Natural killer cell treated with Interleukin-12 subunit alpha and Interleukin-12 subunit beta and Interleukin-15 and Interleukin-18, amount 100 ng/mL, for 72 hours (primary cell): ENCODE results near the gene CDK8. TPM values are rescaled to one million over a fixed set of nuclear protein-coding genes. Genes with fewer than 3 reads are reported as not detected.
"Not testable (repeated sequence)": the region's sequence is repeated elsewhere in the genome, so short reads cannot be mapped to it uniquely, and the experiment has no call there.

ENCODE experiments used
- ATAC-seq, 2 donors: fragments of 150-1000 bp; cut with Tn5 transposase in 1 of 2; sonication (Bioruptor Pico), chemical (Tn5 transposase) in 1 of 2; 2 replicates each; pipeline ENCODE4 v1.10.0; 2021
- DNase-seq: peaks from one replicate; pipeline ENCODE4 v3.0.0; 2022; ENCODE audit warnings: low spot score
- H3K27ac Mint-ChIP-seq, 2 donors: 1 replicate in 1 of 2; 2 replicates in 1 of 2; pipeline ENCODE4 v1.8.0; 2022; ENCODE audit warnings: mixed read lengths in 2 of 2, mild to moderate bottlenecking in 1 of 2, moderate library complexity in 1 of 2
- H3K27me3 Mint-ChIP-seq, 2 donors: 1 replicate in 1 of 2; 2 replicates in 1 of 2; pipeline ENCODE4 v1.8.0; 2022; ENCODE audit warnings: mixed read lengths in 2 of 2
- H3K36me3 Mint-ChIP-seq: one replicate; pipeline ENCODE4 v1.8.0; 2022; ENCODE audit warnings: mixed read lengths
- H3K4me1 Mint-ChIP-seq, 2 donors: 1 replicate in 1 of 2; 2 replicates in 1 of 2; pipeline ENCODE4 v1.8.0; 2022; ENCODE audit warnings: low read depth in 2 of 2, mixed read lengths in 2 of 2, mild to moderate bottlenecking in 1 of 2
- H3K4me3 Mint-ChIP-seq: one replicate; pipeline ENCODE4 v1.8.0; 2022; ENCODE audit warnings: mixed read lengths
- H3K9me3 Mint-ChIP-seq: 2 replicates; pipeline ENCODE4 v1.8.0; 2022; ENCODE audit warnings: mixed read lengths
- total RNA-seq, 2 donors: library from RNA; stranded (reverse); gene quantifications; one replicate each; pipeline ENCODE4 v1.2.3, GENCODE V29; 2022

Gene CDK8
- total RNA-seq, 2 donors from 2014 or later = 16.3 to 17.0 TPM

GRCh38 chr13:26228096-26228495, 25.8 kb upstream of the CDK8 start:
- H3K36me3 Mint-ChIP-seq = no peaks in the 10 kb centered on the region
- ATAC-seq (no peak), DNase-seq (no peak)
- no peak overlapping the region for H3K4me3 Mint-ChIP-seq
- H3K27me3 Mint-ChIP-seq = peaks cover 7 to 12% of the 10 kb centered on the region in 2 donors
- peaks cover 5% of the 10 kb centered on the region in 2 donors for H3K4me1 Mint-ChIP-seq
- no peak overlapping the region for H3K27ac Mint-ChIP-seq
- H3K9me3 Mint-ChIP-seq = peaks cover 4% of the 10 kb centered on the region

- Mint-ChIP-seq H3K9me3 (no peaks in the 10 kb centered on the region), H3K4me1 (no peaks in the 10 kb centered on the region), H3K27ac (no peak overlapping the region), H3K4me3 (no peak overlapping the region), H3K27me3 (peaks cover 7 to 12% of the 10 kb centered on the region in 2 donors), H3K36me3 (no peaks in the 10 kb centered on the region)
- DNase-seq = no peak
- ATAC-seq = peak in 1 of 2 donors; percentile 8
Observed at GRCh38 chr13:26229080-26229615, 24.8 kb upstream of the CDK8 start.

- ATAC-seq = no peak
- no peaks in the 10 kb centered on the region for H3K4me1 Mint-ChIP-seq
- no peak overlapping the region for H3K4me3 Mint-ChIP-seq
- peaks cover 12 to 14% of the 10 kb centered on the region in 2 donors for H3K27me3 Mint-ChIP-seq
- no peak for DNase-seq
- H3K27ac Mint-ChIP-seq = no peak overlapping the region
- no peaks in the 10 kb centered on the region for H3K36me3 Mint-ChIP-seq
- no peaks in the 10 kb centered on the region for H3K9me3 Mint-ChIP-seq
Observed at GRCh38 chr13:26230703-26231102, 23.2 kb upstream of the CDK8 start.

GRCh38 chr13:26236296-26236695, 17.6 kb upstream of the CDK8 start:
- Mint-ChIP-seq H3K36me3 (no peaks in the 10 kb centered on the region), H3K27ac (no peak overlapping the region), H3K9me3 (no peaks in the 10 kb centered on the region), H3K4me3 (no peak overlapping the region), H3K27me3 (peaks cover 10 to 24% of the 10 kb centered on the region in 2 donors), H3K4me1 (no peaks in the 10 kb centered on the region)
- ATAC-seq = no peak
- no peak for DNase-seq

GRCh38 chr13:26246154-26246553, 7.8 kb upstream of the CDK8 start:
- DNase-seq (no peak), ATAC-seq (no peak)
- H3K27ac Mint-ChIP-seq = no peak overlapping the region
- no peaks in the 10 kb centered on the region for H3K4me1 Mint-ChIP-seq
- no peak overlapping the region for H3K4me3 Mint-ChIP-seq
- H3K9me3 Mint-ChIP-seq = no peaks in the 10 kb centered on the region
- H3K27me3 Mint-ChIP-seq = peaks cover 9% of the 10 kb centered on the region in 2 donors
- H3K36me3 Mint-ChIP-seq = no peaks in the 10 kb centered on the region

GRCh38 chr13:26247011-26247410, 6.9 kb upstream of the CDK8 start:
- H3K27ac Mint-ChIP-seq = no peak overlapping the region
- no peak overlapping the region for H3K4me3 Mint-ChIP-seq
- DNase-seq (no peak), ATAC-seq (no peak)
- no peaks in the 10 kb centered on the region for H3K9me3 Mint-ChIP-seq
- H3K36me3 Mint-ChIP-seq = no peaks in the 10 kb centered on the region
- no peaks in the 10 kb centered on the region for H3K4me1 Mint-ChIP-seq
- peaks cover 9% of the 10 kb centered on the region in 2 donors for H3K27me3 Mint-ChIP-seq

- H3K36me3 Mint-ChIP-seq = no peaks in the 10 kb centered on the region
- H3K4me1 Mint-ChIP-seq = no peaks in the 10 kb centered on the region
- DNase-seq = no peak
- H3K27me3 Mint-ChIP-seq = peaks cover 9% of the 10 kb centered on the region in 2 donors
- H3K4me3 Mint-ChIP-seq = no peak overlapping the region
- H3K9me3 Mint-ChIP-seq = no peaks in the 10 kb centered on the region
- H3K27ac Mint-ChIP-seq = no peak overlapping the region
- peak in 1 of 2 donors; percentile 40 for ATAC-seq
Observed at GRCh38 chr13:26247608-26248007, 6.3 kb upstream of the CDK8 start.

GRCh38 chr13:26249551-26249950, 4.4 kb upstream of the CDK8 start:
- peaks cover 3 to 8% of the 10 kb centered on the region in 2 donors for H3K4me1 Mint-ChIP-seq
- peaks cover 0 to 5% of the 10 kb centered on the region in 2 donors for H3K27me3 Mint-ChIP-seq

GRCh38 chr13:26252006-26252405, 1.9 kb upstream of the CDK8 start:
- H3K4me3 Mint-ChIP-seq, H3K36me3 Mint-ChIP-seq, DNase-seq, H3K27ac Mint-ChIP-seq, ATAC-seq, H3K27me3 Mint-ChIP-seq, H3K9me3 Mint-ChIP-seq: not testable (repeated sequence)
- H3K4me1 Mint-ChIP-seq = peaks cover 17 to 24% of the 10 kb centered on the region in 2 donors

More at GRCh38 chr13:26249551-26249950, 4.4 kb upstream of the CDK8 start:
- DNase-seq (no peak), ATAC-seq (no peak)
- Mint-ChIP-seq H3K4me3 (no peak overlapping the region), H3K9me3 (no peaks in the 10 kb centered on the region), H3K27ac (no peak overlapping the region), H3K36me3 (peaks cover 7% of the 10 kb centered on the region)

GRCh38 chr13:26253262-26253786, 605 bp upstream of the CDK8 start:
- DNase-seq (no peak), ATAC-seq (no peak)
- H3K9me3 Mint-ChIP-seq = no peaks in the 10 kb centered on the region
- peaks cover 7% of the 10 kb centered on the region for H3K36me3 Mint-ChIP-seq
- peak overlapping the region; percentile 90 to 94 for H3K27ac Mint-ChIP-seq
- peak overlapping the region; percentile 98 for H3K4me3 Mint-ChIP-seq
- H3K4me1 Mint-ChIP-seq = peaks cover 23 to 31% of the 10 kb centered on the region in 2 donors
- H3K27me3 Mint-ChIP-seq = peaks cover 0 to 2% of the 10 kb centered on the region in 2 donors

GRCh38 chr13:26254583-26255111, 718 bp downstream of the CDK8 start:
- Mint-ChIP-seq H3K27me3 (peaks cover 0 to 2% of the 10 kb centered on the region in 2 donors), H3K36me3 (peaks cover 7% of the 10 kb centered on the region), H3K4me1 (peaks cover 23 to 34% of the 10 kb centered on the region in 2 donors), H3K9me3 (no peaks in the 10 kb centered on the region), H3K27ac (peak overlapping the region; percentile 90 to 94), H3K4me3 (peak overlapping the region; percentile 89)
- peak; percentile 59 to 60 for ATAC-seq
- DNase-seq = peak; percentile 67

- Mint-ChIP-seq H3K9me3 (no peaks in the 10 kb centered on the region), H3K36me3 (peaks cover 7% of the 10 kb centered on the region), H3K27me3 (peaks cover 0 to 2% of the 10 kb centered on the region in 2 donors), H3K4me1 (peaks cover 23 to 36% of the 10 kb centered on the region in 2 donors), H3K4me3 (peak overlapping the region; percentile 89), H3K27ac (peak overlapping the region; percentile 90 to 94)
- ATAC-seq (no peak), DNase-seq (no peak)
Observed at GRCh38 chr13:26255115-26255514, 1.2 kb downstream of the CDK8 start.

- peaks cover 7% of the 10 kb centered on the region for H3K36me3 Mint-ChIP-seq
- H3K27ac Mint-ChIP-seq = peak overlapping the region in 1 of 2 donors; percentile 90
- no peak for DNase-seq
- peak overlapping the region; percentile 89 for H3K4me3 Mint-ChIP-seq
- ATAC-seq = no peak
- peaks cover 0 to 1% of the 10 kb centered on the region in 2 donors for H3K27me3 Mint-ChIP-seq
- no peaks in the 10 kb centered on the region for H3K9me3 Mint-ChIP-seq
- peaks cover 23 to 36% of the 10 kb centered on the region in 2 donors for H3K4me1 Mint-ChIP-seq
Observed at GRCh38 chr13:26255691-26256277, 1.9 kb downstream of the CDK8 start.

GRCh38 chr13:26257049-26257448, 3.1 kb downstream of the CDK8 start:
- Mint-ChIP-seq H3K4me1 (peaks cover 26 to 38% of the 10 kb centered on the region in 2 donors), H3K27me3 (no peaks in the 10 kb centered on the region), H3K4me3 (no peak overlapping the region), H3K9me3 (no peaks in the 10 kb centered on the region), H3K36me3 (peaks cover 7% of the 10 kb centered on the region), H3K27ac (no peak overlapping the region)
- no peak for ATAC-seq
- DNase-seq = no peak
